HG03066 (cell line): ENCODE data around the gene PTOV1.

Experiments used
- ATAC-seq: cut with Tn5 transposase; IDR thresholded peaks from one replicate; pipeline ENCODE4 v1.9.1; 2021; ENCODE audit warnings: low read depth; ENCODE audit not compliant: unreplicated experiment

PTOV1 gene

DNA sequence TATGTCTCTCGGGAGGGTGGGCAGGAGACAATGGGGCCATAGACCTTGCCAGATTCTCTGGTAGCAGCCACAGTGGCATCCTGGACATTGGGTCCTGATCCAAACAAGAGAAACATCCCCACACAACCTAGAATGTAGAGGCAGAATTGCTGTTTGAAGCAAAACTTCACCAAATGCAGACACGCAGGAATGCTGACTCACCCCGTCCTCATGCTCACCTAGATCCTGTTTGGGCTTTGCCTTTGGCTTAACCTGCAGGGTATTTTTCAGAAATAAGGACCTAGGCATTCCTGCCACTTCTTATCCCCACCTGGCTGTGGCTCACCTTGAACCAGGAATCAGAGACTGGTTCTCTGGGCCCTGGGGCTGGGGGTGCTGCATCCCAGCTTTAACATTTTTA lies 33.8 kb downstream of the PTOV1 start:
- ATAC-seq: no peak

GRCh38 chr19:49887037-49887664 lies 36.2 kb downstream of the PTOV1 start:
- no peak for ATAC-seq

- no peak for ATAC-seq
Measured at GRCh38 chr19:49887665-49888509, 36.9 kb downstream of the PTOV1 start.

DNA sequence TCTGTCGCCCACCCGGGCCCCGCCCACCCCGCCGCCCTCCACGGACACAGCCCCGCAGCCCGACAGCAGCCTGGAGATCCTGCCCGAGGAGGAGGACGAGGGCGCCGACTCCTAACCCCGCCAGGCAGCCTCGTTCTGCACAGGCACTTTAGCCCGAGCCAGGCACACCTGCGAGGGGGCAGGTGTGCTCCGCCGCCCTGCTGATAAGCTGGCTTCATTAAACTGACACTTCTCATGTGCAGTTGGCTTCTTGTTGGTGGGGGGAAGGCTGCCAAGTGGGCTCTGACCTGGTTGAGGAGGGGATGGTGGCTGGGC lies 37.5 kb downstream of the PTOV1 start:
- ATAC-seq: no peak

DNA sequence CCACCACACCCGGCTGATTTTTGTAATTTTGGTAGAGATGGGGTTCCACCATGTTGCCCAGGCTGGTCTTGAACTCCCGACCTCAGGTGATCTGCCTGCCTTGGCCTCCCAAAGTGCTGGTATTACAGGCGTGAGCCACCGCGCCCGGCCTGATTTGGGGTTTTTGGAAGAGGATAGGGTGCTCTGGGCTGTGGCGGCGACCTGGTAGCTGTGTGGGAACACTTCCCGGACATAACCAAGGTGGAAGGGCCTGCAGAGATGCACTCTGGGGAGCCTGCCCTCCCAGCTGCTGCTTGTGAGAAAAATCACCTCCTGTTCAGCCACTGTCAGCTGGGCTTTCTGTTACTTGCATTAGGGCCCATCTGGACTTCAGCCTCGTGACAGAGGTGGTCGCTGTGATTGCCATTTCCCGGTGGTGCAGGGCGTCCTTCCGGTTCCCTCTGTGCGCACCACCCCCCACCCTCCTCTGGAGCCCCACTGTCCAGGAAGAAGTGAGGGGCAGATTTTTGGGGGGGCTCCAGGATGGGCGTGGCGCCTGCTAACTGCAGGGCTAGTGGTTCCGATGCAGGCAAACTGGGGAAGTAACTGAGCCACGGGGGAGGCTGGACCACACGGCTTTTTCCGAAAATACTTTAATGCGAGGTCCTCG lies 38.2 kb downstream of the PTOV1 start:
- no peak for ATAC-seq

GRCh38 chr19:49889687-49890348 lies 38.9 kb downstream of the PTOV1 start:
- ATAC-seq: no peak

DNA sequence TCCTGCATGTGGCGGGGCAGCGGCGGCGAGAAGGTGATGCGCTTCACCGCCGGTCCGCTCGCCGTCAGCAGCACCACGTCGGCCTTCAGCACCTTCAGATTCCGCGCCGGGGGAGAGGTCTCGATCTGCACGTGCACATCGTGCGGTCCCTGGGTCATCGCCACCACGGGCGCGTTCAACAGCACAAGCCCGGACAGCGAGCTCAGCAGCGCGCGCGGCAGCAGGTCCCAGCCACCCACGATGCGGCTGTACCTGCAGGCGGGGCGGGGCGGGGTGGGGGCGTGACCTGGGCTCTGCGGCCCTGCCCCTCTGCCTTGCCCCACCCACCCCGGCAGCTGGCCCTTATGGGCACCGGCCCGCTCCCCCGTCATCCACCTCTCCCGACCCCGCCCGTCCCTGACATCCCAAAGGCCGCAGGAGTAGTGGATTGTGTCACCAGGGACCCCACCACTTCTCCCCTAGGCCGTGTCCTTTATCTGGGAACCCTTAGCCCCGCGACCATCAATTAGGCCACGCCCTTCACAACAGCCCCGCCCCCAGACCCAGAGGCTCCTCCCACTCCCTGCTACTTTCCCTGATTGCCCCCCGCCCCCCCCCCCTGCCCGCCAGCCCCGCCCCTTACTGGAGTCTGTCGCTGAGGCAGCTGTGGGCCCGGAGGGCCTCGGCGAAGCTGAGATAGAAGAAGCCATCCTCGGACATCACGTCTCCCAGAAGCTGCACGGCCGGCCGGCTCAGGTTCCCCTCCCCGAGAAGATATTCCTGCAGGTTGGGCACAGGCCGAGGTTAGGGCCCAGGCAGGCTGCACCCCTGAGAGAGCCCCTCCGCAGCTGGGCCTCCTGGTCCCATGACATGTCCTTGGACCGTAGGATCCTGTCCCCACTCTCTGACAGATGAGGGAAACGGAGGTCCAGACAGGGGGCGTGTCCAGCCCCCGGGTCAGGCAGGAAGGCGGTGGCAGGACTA lies 39.7 kb downstream of the PTOV1 start:
- ATAC-seq: no peak

- no peak for ATAC-seq
Measured at GRCh38 chr19:49891393-49891792, 40.4 kb downstream of the PTOV1 start.

GRCh38 chr19:49892716-49893115 lies 41.8 kb downstream of the PTOV1 start:
- ATAC-seq: no peak

- no peak for ATAC-seq
Measured at GRCh38 chr19:49894011-49894664, 43.2 kb downstream of the PTOV1 start.

- ATAC-seq: no peak
Measured at GRCh38 chr19:49894879-49895565, 44.1 kb downstream of the PTOV1 start.

GRCh38 chr19:49895566-49896297 lies 44.8 kb downstream of the PTOV1 start:
- ATAC-seq: no peak

GRCh38 chr19:49896863-49897621 lies 46.1 kb downstream of the PTOV1 start, which contains the start of gene IL4I1:
Gene IL4I1, minus strand, starts transcription at chr19:49896887. Its CDS starts 727 bp downstream, at chr19:49896160.
- peak; percentile 51 for ATAC-seq

- no peak for ATAC-seq
Measured at GRCh38 chr19:49904136-49904535, 53.2 kb downstream of the PTOV1 start.

GRCh38 chr19:49906879-49907564 lies 56.1 kb downstream of the PTOV1 start:
- ATAC-seq: no peak

GRCh38 chr19:49907745-49908446 lies 56.9 kb downstream of the PTOV1 start:
- ATAC-seq: no peak
